HG03135 (cell line): ENCODE data around the gene LDLRAD3.

ENCODE experiments used
- ATAC-seq: cut with Tn5 transposase; IDR thresholded peaks from one replicate; pipeline ENCODE4 v1.9.1; 2021; ENCODE audit warnings: mild to moderate bottlenecking, moderate library complexity; ENCODE audit not compliant: unreplicated experiment

The LDLRAD3 gene

DNA sequence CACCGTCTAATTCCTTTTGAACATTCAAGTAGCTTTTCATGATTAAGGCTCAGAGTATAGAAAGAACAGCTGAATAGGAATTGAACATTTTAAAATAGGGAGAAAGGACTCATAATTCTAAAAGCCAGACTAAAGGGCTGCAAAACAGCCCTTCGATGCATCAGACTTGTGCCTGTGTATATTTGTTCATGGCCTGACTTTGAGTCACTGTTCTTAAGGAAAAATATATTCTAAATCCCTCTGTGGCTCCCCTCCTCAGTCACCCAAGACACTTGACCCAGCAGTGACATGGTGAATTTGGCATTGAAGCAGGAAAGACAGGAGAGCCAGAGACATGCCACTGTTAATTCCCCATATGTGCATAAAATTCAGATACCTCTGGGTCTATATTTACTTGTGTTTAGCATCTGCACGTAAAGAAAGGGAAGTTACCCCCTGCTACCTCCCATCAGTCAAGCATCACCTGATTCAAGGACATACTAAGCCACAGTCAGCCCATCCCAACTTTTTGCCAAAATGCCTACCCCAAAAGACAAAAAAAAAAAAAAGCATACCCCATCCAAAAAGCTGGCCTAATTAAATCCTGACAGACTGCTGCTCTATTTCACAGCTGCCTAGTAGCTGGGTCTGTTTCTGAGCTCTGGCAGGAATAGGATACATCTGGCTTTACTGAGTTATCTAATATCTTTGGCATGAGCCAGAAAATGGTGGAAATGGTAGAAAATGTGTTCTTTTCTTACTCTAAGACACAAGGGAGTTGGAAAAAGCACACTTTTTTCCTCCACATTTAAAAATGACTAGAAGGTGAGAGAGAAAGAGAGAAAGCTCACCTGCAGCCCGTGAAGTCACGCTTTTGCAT lies 251.9 kb downstream of the LDLRAD3 start:
- no peak for ATAC-seq

DNA sequence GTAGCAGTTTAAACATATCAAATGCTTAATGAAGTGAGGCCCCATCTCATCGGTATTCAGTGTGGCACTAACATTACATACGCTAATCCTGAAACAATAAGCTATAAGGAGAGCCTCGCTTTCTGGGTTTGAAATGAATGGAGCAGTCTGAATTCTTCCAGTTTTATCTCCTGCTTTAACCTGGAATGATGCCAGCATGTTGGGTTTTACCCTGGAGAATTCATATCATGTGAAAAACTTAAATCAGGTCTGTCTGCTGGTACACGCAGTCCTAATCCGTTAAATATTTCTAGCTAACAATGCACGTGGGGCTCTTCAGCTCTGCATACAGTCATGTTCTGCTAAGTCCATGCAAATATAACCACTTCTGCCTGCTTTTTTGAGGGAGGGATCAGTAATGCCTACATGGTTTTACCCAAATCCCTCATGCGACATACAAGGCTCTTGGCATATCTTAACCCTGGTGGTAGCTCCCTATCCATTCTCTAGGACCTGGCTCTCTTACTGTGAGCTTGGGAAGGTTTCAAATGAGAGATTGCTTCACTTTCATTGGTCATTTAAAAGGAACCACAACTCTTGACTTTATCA lies 252.6 kb downstream of the LDLRAD3 start:
- no peak for ATAC-seq

DNA sequence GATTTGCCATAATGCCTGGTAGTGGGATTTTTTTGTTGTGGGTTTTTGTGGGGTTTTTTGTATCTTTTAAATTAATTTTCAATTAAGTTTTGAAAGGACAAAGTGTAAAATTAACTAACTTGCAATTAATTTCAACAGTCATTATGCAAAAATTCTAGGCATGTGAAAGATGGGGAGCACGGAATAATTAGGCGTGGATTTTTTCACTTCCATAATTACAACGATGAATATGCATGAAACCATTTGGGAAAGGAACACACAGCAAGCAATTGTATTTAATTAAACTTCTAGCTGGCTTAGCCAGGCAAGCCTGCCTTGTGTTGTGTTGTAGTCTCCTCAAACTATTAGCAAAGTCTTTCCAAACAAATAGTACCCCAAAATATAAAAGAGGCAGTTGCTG lies 257.5 kb downstream of the LDLRAD3 start:
- no peak for ATAC-seq

DNA sequence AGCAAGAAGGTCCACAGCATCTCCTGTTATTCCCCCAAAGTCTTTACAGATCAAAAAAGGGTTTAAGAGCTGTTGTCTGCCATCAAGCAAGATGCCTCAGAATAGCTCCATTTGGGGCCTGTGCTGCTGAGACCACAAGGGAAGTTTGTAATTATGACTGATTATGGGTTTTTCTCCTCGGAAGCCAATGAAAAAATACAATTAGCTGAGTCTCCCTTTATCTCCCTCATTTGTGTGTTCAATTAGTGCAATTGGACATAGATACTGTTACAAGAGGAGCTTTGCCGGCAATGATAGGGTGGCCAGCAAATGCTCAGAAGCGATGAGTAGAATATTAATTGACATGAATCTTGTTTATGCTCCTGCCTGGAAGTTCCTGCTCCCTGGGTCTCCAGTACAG lies 261.7 kb downstream of the LDLRAD3 start:
- no peak for ATAC-seq

DNA sequence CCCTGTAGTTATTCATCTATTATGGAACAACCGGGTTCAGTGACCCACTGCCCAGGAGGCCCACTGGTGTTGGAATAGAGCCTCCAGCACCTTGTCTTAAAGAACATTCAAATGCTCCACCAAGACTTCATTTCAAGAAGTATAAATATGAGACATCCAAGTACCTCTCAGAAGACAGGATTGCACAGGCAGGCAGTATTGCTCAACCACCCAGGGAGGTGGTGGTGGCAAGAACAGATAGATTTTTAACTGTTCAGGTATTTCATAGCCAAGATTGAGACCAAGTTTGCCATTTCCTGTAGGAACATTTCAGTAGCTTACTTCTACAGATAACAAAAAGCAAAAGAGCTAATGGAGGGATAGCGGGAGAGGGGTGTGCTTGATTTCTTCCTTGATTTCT lies 266.7 kb downstream of the LDLRAD3 start:
- no peak for ATAC-seq

DNA sequence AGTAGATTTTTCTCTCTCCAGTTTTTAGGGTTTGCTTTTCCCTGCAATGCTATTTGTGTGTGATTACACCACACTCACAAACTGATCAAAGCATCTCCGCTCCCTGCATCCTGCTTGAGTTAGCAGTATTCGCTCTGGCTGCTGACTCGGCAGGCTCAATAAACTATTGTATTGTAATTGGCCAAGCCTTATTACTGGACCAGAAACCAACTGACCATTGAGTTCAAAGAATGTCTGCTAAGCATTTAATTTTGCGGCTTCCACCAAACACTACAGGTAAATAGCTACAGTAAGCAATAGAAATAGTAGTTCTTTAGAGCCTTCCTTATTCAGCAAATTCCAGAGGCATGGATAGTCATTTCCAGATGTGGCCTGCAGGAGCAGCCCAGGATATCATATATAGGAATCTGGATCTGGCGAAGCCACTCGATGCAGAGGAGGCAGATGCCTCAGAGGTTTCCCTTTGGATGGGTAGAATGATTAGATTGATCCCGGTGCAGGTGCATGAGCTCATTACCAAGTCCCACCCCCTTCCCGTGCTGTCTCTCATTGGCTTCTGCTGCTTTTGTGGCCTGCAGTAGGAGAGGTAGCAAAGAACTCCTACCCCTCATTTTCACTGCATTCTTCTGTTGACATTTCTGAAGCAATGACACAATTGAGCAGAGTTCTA lies 268.0 kb downstream of the LDLRAD3 start:
- ATAC-seq = no peak

DNA sequence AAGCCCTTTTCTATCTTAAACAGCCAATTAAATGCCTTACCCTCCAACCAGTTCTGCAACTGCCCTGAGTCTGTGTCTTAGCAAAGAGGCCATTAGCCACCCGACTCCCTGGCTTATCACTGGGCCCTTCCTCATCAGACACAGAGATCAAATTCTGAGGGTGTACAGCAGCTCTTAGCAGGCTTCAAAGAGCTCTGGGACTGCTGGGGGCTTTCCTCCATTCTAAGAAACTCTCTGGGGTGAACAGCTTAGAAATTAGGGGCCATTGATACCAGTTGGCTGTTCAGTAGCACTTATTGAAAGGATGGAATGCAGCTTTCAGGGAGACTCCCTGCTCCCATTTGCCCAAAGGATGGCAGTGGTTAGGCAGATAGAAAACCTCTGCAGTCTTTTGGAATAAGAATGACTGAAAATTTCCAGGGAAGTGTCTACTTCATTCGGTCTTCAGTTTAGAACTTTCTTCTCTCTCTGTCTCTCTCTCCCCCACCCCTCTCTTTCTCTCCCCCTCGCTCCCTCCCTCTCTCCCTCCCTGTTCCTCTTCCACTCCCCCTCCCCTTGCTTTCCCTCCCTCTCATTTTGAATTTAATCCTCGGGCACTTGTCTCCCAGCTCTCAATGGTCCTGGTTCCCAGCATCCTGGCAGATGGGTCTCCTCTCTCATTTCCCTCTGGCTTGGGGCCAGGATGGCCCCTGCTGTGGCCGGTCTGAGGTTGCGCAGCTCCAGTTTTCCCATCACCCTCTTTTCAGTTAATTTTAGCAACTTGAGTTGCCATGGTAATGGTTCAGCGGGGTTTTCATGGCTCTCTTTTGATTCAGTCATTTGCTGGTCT lies 268.9 kb downstream of the LDLRAD3 start:
- ATAC-seq = no peak

DNA sequence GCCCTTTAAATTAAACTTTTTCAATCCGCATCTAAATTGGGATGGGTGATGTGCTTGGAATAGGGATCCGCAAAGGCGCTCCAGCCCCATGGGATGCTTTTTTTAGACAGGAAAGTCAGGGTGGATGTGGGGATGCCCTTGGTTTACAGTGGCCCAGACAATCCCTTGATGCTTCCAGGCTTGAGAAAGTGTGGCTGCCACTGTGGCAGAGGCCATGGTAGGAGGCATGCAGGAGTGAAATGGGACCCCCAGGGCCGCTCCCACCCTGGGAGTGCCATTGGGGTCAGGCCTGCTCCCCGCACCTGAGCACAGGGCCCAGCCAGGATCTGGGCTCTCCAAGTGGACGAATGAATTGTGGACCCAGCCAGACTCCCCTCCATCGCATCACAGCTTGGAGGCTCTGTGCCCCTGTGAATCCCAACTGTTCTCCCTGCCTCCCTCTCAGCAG lies 269.6 kb downstream of the LDLRAD3 start:
- no peak for ATAC-seq

DNA sequence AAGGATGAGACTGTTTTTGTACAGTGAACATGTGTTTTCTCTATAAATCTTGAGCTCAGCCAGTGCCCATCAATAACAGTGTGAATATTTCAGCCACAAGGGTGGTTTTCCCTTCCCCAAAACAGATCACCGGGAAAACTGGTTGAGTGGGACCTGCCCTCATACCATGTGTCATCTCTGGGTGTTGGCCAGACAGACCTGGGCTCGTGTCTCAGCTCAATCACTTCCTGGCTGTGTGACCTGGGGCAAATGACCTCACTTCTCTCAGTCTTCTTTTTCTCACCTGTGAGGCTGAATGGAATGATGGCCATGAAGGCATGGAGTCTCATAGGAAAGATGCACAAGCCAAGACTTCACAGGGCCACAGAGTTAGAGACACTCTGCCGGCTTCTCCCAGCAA lies 270.6 kb downstream of the LDLRAD3 start:
- no peak for ATAC-seq

DNA sequence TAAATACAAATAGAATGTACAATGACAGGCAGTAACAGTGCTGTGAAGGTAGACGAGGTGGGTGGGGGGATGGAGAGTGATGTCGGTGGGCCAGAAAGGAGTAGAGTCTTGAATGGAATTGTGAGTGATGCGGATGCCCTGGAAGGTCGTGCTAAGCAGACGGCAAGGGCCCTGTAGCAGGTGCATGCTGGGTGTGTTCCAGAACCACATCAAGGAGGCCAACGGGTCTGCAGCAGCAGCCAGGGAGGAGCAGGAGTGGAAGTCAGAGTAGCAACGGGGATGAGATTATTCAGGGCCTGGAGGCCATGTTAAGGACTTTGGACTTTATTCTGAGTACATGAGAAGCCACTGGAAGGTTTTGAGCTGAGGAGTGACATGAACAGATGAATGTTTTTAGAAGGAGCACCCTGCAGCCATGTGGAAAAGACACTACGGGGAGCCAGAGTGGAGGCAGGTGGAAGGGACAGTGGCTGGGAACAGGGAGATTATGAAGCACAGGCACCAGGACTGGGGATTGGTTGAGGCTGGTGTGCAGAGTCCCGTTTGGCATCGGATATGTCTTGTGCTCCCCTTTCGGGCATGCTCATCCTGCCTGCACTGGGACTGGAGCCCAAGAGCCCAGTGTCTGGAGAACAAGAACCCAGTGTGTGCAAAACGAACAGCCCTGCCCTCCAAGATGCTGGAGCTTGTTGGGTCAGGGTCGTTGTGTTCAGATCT lies 271.3 kb downstream of the LDLRAD3 start:
- ATAC-seq = no peak

DNA sequence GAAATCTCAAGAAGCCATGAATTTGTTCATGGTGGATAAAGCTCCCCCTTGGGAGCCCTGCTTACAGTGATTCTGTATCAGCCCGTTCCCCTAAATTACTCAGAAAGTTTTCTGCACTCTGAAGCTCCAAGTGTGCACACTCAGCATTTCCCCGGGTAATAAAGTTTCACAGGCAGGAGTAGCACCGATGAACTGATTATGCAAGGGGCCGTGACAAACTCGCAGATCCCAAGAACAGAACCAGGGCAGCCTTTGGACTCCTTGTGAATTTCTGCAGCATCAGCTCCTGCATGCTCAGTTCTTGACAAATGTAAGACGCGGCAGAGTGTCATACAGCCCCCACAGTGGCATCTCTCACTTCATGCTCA lies 271.8 kb downstream of the LDLRAD3 start:
- no peak for ATAC-seq

DNA sequence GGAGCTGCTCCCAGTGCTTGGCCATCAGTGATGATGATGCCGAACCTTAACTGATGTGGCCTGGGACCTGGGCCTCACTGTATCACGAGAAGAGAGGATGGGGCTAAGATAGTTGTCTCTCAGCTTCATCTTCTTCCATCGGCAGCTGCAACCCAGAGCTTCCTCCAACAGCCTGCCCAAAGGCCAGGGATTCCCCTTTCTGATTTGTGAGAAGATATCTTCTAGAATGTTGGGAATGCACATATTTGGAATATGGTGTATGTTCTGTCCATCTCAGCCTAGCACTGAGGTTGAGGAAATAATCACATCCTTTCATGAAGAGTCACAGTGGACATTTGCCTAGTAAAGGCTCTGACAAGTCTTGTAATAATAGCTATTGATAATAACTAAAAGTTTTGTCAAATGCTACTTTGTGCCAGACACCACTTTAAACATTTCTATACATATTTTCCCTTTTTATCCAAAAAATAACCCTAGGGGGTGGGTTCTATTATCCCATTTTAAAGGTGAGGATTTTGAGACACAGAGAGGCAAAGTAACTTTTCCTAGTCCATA lies 272.3 kb downstream of the LDLRAD3 start:
- no peak for ATAC-seq

DNA sequence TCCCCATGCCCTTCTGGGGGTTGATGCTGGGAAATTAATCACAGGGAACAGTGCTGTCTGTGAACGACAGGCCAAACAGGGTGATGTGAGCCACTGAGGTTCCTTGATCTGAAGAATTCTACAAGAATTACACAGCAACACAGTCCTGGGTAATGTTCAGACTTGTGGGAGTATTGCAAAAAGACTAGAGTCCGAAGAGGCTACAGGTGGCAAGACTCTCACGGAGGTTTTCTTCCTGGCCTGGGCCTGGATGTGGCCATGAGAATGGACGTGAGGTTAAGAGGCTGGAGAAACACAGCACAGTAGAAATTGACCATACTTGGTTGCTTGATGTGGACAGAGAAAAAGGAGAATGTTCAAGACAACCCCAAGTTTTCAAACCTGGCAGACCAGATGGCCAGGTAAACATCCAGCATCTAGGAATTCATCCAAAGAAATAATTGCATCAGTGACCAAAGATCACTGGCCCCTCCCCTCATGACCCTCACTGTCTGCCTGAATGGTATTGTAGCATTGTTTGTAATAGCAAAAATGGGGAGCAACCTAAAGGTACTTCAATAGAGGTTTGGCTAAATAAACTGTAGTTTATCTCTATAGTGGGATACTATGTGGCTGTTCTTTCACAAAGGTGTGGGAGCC lies 274.5 kb downstream of the LDLRAD3 start:
- ATAC-seq = no peak

DNA sequence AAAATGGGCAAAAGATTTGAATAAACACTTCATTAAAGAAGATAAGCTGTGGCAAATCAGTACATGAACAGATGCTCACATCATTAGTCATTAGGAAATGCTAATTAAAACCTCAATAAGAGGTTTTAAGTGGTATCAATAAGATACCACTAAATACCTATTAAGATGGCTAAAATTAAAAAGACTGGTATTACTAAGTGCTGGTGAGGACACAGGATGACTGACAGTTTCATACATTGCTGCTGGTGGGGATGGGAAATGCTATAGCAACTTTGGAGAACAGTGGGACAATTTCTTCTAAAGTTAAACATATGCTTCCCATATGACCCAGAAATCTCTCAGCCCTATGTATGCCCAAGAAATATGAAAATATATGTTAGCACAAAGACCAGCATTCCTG lies 276.1 kb downstream of the LDLRAD3 start:
- no peak for ATAC-seq

DNA sequence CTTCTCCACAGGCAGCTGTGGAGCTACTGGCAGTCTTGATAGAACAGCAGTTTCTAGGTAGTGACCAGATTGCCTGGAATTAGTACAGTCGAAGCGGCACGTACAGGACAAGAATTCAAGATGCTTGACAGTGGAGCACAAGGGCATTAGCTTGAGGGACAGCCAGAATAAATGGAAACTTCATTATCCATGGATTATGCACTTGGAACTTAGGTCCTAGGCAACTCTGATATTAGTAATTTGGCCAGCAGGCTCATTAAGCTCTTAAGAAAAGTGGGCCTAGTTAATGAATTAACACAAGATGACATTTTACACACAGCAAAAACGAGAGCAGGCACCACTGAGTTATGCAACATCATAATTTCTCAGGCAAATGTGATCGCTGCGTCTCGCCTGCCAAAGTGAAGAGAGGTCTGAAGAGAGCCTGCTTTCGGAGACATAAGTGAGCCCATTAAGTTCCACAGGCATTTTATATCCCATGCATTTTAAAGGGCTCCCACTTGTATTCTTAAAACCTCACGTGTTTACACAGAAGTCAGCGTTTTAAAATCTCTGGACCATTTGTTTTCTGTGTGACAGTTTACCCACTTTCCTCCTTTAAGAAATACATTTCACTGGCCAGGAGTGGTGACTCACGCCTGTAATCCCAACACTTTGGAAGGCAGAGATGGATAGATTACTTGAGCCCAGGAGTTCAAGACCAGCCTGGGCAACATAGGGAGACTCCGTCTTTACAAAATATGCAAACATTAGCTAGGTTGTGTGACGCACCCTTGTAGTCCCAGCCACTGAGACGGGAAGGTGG lies 279.2 kb downstream of the LDLRAD3 start:
- ATAC-seq = no peak

DNA sequence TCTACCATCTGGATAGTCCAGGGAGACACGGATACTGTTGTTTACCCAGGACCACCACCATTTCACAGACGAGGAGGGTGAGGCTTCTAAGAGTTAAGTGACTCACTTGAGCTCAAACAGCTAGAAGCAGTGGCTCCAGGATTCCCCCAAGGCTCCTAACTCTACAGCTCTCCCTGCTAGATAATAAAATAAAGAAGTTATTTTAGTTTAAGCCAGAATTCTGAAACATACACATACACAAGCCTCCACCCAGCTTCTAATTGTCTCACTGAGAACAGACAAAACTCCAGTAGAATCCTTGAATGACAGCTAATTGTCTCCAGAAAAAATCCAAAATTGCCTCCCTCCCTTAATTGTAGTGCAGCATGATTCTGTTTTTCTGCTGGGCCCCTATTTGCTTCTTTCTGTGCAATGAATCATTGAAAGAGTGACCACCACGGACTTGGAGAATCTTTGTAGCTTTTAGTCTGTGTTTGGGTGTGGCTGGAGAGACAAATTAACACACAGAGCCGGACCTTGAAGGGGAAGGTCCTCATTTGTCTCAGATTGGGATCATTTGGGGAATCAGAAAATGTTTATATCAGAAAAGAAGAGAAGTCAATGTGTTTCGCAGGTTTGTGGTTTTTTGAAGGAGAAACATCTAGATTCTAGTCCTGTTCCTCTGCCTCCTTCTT lies 280.5 kb downstream of the LDLRAD3 start:
- ATAC-seq = no peak

DNA sequence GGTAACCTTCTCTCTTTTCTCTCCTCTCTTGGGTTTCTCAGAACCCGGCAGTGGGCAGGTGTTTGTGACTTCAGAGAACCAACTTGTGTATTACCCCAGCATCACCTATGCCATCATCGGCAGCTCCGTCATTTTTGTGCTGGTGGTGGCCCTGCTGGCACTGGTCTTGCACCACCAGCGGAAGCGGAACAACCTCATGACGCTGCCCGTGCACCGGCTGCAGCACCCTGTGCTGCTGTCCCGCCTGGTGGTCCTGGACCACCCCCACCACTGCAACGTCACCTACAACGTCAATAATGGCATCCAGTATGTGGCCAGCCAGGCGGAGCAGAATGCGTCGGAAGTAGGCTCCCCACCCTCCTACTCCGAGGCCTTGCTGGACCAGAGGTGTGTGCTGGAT lies 283.2 kb downstream of the LDLRAD3 start:
- no peak for ATAC-seq

DNA sequence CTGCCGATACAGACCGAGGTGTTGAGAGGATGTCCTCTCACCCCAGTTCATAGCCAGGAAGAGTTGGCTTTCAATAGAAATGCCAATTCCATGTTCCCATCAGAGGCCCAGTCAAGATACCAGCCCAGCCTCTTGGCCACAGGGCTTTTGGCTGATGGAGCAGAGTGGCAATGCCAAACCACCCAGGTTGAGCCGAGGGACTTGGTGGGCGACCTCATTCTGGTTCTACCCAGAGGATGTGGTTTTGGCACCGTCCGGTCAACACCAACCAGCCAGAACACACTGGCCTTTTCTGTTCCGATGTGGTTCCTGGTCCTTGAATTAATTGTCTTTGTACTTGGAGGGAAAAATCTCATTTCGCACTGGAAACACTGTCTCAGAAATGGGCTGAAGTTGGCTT lies 284.8 kb downstream of the LDLRAD3 start:
- no peak for ATAC-seq
